NK-92 (cell line): ENCODE data around the gene CYB5A.

Experiments
- DNase-seq: peaks from one replicate; lab custom pipeline; 2025; ENCODE audit not compliant: unreplicated experiment; lab: John Stamatoyannopoulos, UW

Gene CYB5A

GRCh38 chr18:74278058-74278457, 13.7 kb downstream of the CYB5A start:
- DNase-seq, result no peak

- no peak for DNase-seq
Observed at GRCh38 chr18:74277296-74277695, 14.5 kb downstream of the CYB5A start.

DNA sequence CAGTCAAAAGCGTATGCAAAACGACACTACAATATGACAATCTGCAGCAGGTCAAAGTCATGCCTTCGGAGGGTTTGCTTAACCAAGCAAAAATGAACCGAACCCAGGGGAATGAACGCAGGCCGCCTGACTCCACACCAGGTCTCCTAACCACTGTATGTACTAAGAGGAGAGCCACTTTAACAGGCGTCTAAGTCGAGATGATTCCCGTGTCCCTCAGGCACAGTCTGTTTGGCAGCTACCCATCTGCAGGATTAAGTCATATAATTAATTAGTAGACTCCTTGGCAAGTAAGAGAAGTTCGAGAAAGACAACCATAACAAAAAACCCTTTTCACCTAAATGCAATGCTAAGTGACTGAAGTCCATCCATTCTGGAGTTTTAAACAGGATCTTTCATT, 15.2 kb downstream of the CYB5A start:
- DNase-seq, result no peak

GRCh38 chr18:74275736-74276135, 16.0 kb downstream of the CYB5A start:
- no peak for DNase-seq

DNA sequence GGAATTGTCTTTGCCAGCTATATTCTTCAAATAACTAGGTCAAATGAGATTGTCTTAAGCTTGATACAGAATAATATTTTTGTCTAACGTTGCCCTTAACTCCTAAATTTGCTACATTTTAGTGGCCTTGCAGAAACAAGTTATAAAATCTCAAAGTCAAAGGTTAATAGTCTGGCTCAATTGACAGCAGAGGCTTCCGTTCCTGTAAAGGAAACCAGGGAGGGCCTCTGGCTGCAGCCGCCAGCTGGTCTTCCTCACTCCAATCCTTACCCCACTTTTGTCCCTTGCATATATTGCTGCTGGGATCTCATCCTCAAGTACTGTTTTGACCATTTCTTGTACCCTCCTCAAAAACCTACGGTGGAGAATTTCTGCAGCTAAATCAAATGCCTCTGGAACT, 17.1 kb downstream of the CYB5A start:
- DNase-seq, result no peak

DNA sequence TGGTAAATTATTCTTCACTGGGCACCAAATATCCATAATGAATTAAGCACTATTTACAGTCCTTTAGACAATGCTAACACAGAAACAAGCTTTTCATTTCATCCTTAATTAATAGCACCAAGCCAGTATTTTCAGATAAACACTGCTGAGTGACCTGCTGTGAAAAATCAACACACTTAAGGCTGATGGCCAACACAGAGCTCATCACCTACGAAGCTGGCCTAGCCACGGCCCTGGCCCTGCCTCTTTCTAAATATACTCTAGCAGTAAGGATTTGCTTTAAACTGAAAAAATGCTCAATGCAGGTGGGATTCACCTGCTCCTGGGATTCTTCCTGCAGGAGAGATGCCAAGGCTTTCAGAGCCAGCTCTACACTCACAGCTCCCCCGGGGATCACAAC, 18.4 kb downstream of the CYB5A start:
- DNase-seq, result no peak

DNA sequence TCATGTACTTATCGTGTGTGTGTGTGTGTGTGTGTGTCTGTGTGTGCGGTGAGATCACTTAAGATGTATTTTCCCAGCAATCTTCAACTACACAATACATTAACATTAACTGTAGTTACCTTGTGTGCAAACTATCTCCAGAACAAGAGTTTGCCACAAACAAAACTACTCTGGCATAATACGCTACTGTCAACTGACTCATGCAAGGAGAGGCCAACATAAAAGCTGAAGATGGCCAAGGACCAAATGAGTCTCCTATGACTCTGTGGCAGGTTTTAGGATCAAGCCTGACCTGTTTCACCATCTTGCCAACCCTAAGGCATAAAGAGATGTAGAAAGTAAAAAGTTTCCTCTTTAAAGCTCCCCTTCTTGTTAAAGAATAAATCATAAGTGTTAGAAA, 20.1 kb downstream of the CYB5A start:
- no peak for DNase-seq

GRCh38 chr18:74268933-74269620, 22.7 kb downstream of the CYB5A start:
- DNase-seq, result no peak

DNA sequence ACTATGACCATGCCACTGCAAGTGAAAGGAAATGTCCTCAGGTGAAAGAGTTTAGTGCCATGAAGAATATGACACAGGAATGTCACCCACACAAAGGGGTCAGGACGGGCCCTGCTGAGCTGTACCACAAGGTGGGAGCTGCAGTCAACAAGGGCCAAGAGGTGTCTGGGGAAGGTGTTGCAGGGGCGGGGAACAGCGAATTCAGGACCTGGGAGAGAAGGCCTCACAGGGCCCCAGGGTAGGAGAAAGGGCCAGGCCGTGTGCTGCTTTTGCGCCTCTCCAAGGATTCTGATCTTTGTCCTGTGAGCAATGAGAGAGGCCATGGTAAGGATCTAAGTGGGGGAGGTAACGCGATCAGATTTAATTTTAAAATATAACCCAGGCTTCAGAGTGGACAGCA, 23.6 kb downstream of the CYB5A start:
- DNase-seq, result no peak

DNA sequence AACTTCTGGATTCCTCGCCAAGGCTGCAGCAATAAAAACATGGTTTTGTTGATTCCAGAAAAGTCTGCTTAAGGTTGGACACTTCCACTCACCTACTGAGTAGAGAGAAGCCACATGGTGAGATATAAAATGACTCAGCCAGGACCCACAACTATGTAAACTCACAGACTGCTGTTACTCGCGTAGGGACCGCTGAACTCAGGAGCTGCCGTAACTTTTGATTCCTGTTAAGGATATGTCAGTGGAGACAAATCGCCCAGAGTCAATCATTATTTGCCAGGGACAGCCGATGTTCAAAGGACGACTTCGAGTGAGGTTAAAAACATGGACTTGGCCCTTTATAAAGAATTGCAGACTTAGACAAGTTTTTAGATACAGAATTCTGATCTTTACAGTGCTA, 25.6 kb downstream of the CYB5A start:
- no peak for DNase-seq

GRCh38 chr18:74265546-74266098, 26.1 kb downstream of the CYB5A start:
- no peak for DNase-seq

GRCh38 chr18:74264303-74265020, 27.3 kb downstream of the CYB5A start:
- DNase-seq, result no peak

DNA sequence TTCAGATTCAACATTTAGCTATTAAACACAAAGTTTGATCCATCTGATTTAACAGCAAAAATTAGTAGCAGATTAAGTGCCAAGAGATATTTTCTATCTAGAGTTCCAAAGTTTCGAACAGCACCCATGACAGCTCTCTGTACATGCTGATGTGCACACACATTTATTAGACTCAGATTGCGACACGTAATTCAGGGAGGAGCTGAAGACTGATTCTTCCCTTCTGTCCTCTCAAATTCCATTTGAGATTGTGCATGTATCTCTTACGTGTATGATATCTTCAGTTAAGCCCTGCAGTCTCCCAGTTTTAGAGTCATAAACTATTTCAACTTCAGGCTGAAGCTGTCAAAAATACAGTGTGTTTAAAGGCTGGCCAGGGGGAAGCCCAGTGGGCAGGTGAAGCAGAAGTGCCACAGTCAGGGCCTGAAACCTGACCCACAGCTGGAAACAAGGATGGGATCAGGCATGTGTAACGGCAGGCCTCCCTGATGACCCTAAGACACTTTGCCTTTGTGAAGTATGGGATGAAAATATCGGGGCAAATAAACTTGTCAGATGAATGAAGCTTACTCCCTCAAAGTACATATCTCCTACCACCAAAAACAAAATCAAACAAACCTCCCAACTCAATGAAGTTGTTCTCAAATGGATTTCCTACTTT, 30.6 kb downstream of the CYB5A start:
- DNase-seq, result no peak

DNA sequence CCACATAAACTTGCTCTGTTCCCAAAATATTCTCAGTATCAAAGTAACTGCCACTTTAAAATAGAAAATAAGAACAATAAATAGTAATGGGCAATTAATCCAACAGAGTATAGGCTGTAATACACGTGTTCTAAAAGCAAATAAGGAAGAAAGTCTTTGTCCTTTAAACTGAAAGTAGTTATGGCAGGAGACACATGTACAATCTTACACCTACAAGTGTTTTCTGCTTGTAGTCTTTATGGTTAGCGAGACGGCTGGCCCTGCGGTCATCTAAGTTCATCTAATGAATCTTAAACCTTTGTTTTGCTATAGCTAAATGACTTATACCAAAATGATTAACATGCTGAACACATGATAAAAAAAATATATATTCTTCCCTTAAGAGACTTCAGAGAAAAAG, 32.4 kb downstream of the CYB5A start:
- DNase-seq, result no peak

GRCh38 chr18:74257083-74257482, 34.7 kb downstream of the CYB5A start:
- no peak for DNase-seq

- DNase-seq, result no peak
Observed at GRCh38 chr18:74256190-74256589, 35.6 kb downstream of the CYB5A start.

GRCh38 chr18:74255131-74255616, 36.6 kb downstream of the CYB5A start:
- DNase-seq, result no peak

DNA sequence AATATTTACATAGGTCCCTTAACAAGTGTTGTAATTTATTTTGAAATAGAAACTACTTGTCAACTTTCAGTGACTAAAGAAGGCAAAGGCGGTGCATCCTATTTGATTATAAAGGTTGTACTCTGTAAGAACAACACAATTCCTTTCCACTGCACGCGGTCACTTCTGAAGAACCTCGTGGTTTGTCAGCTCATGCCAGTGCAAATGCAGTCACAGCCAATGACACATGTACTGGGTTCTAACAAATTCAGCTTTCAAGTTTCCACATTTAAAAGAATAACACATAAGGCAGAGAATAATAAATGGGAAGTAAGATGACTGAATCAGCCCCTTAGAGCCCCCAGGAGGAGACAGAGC, 39.7 kb downstream of the CYB5A start:
- no peak for DNase-seq

DNA sequence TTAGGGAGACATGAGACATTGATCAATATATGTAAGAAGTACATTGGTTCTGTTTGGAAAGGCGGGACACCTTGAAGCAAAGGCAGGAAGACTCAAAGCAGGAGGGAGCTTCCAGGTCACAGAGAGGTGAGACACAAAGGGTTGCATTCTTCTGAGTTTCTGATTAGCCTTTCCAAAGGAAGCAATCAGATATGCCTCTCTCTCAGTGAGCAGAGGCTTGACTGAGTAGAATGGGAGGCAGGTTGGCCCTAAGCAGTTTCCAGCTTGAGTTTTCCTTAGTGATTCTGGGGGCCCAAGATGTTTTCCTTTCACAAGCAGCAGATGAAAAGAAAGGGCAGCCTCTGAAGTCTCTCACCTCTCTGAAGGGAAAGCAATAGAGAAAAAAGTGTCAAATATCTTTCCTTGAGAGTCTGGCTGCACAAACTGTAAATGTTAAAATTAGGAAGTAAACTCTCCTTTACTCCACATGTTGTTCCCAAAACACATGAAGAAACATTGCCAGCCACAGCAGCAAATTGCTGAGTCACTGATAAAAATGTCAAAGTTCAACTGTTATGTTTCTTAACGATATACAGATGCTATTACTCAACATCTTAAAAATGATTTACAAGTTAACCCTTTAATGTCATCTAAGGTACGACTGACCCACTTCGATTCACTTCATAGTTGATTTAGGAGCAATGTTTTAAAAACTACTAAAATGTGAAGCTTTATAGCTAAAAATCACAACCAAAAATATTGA, 40.3 kb downstream of the CYB5A start:
- no peak for DNase-seq

GRCh38 chr18:74250131-74250530, 41.6 kb downstream of the CYB5A start:
- no peak for DNase-seq
